NCI-H187 (cell line): Measurements from ENCODE around the gene ZNF367.
"Not testable (repeated sequence)": the region's sequence is repeated elsewhere in the genome, so short reads cannot be mapped to it uniquely, and the experiment has no call there.

Experiments used
- DNase-seq, 2 experiments: peaks; one replicate each; lab custom pipeline; 2025; lab: John Stamatoyannopoulos, UW

The ZNF367 gene

GRCh38 chr9:96362119-96362518 is 56.1 kb downstream of the ZNF367 start:
- not testable (repeated sequence) for DNase-seq

- no peak for DNase-seq
These were observed 56.5 kb downstream of the ZNF367 start for GRCh38 chr9:96361668-96362067.

- DNase-seq, result no peak
These were observed 57.2 kb downstream of the ZNF367 start for GRCh38 chr9:96360976-96361375.

- not testable (repeated sequence) for DNase-seq
These were observed 57.6 kb downstream of the ZNF367 start for GRCh38 chr9:96360523-96360922.

- DNase-seq, result no peak
These were observed 67.3 kb downstream of the ZNF367 start for GRCh38 chr9:96350866-96351265.

GRCh38 chr9:96348261-96348660 is 69.9 kb downstream of the ZNF367 start:
- no peak for DNase-seq

GRCh38 chr9:96345551-96345950 is 72.6 kb downstream of the ZNF367 start:
- DNase-seq, result no peak

DNA sequence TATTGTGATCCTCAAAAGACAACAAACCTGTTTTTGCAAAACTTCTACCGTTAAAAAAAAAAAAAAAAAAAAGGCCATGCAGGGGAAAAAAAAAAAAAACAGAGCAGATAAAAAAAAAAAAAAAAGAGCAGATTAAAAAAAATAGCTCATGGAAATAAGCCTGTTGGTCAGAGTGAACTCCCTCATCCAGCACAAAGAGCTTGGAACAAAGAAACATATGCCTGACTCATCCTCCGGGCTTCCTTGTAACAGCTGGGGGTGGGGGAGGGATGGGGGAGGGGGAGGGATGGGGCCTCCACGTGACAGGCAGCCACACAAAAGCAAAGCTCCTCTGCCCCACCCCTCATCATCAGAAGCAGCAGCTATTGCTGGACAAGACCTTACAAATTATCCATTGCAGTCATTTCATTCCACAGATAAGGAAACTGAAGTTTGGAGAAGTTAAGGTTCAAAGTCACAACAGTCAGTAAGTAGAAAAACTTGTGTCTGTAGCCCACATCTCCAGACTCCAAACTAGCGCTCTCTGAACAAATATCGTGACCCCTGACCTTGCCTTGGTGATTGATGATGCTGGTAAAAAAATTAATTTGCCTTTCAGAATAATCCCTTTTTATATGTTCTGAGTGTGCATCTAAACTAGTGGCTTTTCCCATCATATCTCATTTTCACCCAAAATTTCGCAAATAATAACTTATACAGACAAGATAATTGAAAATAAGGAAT is 73.6 kb downstream of the ZNF367 start:
- DNase-seq, result no peak

GRCh38 chr9:96343515-96344360 is 74.4 kb downstream of the ZNF367 start:
- no peak for DNase-seq

GRCh38 chr9:96342571-96343245 is 75.5 kb downstream of the ZNF367 start:
- DNase-seq, result no peak

DNA sequence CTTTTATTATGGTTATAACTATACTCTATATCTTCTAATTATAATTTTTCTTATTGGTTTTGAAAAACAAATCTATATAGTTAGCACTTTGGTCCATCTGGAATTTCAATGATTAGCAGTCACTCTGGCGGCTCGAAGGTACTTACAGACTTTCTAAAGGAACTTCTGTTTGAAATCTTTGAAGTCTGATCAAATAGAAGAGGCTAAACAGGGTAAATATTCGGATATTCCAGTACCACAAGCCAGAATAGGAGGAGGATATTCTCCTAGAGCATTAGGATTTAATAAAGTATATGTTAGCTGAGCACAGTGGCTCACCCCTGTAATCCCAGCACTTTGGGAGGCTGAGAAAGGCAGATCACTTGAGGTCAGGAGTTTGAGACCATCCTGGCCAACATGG is 77.5 kb downstream of the ZNF367 start:
- DNase-seq, result no peak

DNA sequence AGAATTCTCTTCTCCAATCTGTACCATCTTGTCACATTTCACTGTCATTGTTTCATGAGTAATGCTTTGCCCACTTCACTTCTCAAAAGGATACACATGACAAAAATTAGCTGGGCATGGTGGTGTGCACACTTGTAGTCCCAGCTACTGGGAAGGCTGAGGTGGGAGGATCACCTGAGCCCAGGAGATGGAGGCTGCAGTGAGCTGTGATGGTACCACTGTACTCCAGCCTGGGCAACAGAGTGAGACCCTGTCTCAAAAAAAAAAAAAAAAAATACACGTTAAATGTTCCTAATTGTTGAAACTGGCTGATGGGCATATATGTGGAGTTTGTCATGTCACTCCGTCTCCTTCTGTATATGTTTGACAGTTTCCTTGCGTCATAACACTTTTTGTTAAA is 79.9 kb downstream of the ZNF367 start:
- DNase-seq, result no peak
